HepG2 (cell line): Measurements from ENCODE around the gene FABP6. TPM values are rescaled to one million over a fixed set of nuclear protein-coding genes. Genes with fewer than 3 reads are reported as not detected.

Experiments
- ATAC-seq: fragments of 200-7000 bp; cut with Tn5 transposase; 3 replicates; pipeline ENCODE4 v1.9.1; 2020; ENCODE audit warnings: mild to moderate bottlenecking, moderate library complexity
- BruUV-seq: library from RNA; stranded (reverse); fragments of 400-500 nt; replicated peaks from 2 replicates; lab custom pipeline; 2021; lab: Mats Ljungman, UMichigan
- CTCF ChIA-PET: fragments of 300-600 bp; formaldehyde crosslinking; extraction: SDS; loops from one replicate; lab custom pipeline; 2021; ENCODE audit warnings: low total read pairs, inconsistent platforms, low intra/inter-chr PET ratio; lab: Yijun Ruan, JAX
- POLR2A ChIA-PET: fragments of 350-600 bp; sonication (Branson Sonifier 250); formaldehyde crosslinking; loops from one replicate; lab custom pipeline; 2020; ENCODE audit warnings: antibody characterized with exemption, inconsistent platforms; lab: Yijun Ruan, JAX
- DNase-seq: peaks from one replicate; pipeline ENCODE4 v3.0.0-alpha.2; 2015; ENCODE audit warnings: low spot score
- FAIRE-seq: peaks from 3 replicates; lab custom pipeline; 2011; peaks lifted over from hg19 to GRCh38; lab: Jason Lieb, UNC
- H2AFZ ChIP-seq: one replicate; pipeline ENCODE4 v1.6.1; 2011; ENCODE audit warnings: low read length, inconsistent platforms
- H3K27ac ChIP-seq: fragments of 300-600 bp; 3 replicates; pipeline ENCODE4 v1.8.0; 2011; ENCODE audit warnings: mixed run types, mild to moderate bottlenecking, mixed read lengths, low read length, inconsistent platforms; ENCODE audit not compliant: insufficient read depth; ENCODE audit errors: extremely low read length
- H3K27me3 ChIP-seq, 2 experiments: fragments of 200-600 bp in 1 of 2; 2 replicates in 1 of 2; 3 replicates in 1 of 2; pipeline versions ENCODE4 v1.6.0 to v1.8.0; 2011; ENCODE audit warnings: low read length in 2 of 2, mild to moderate bottlenecking in 2 of 2, moderate library complexity in 2 of 2, inconsistent platforms in 1 of 2; ENCODE audit not compliant: insufficient read depth in 2 of 2, control insufficient read depth in 1 of 2
- H3K36me3 ChIP-seq, 2 experiments: fragments of 200-600 bp in 1 of 2; replicated peaks in 1 of 2; 2 replicates in 1 of 2; 3 replicates in 1 of 2; pipeline versions ENCODE4 v1.5.1 to v1.8.0; 2011; ENCODE audit warnings: low read length in 2 of 2, inconsistent platforms in 1 of 2; ENCODE audit not compliant: insufficient read depth in 2 of 2, control insufficient read depth in 1 of 2
- H3K4me1 ChIP-seq: 2 replicates; pipeline ENCODE4 v1.5.1; 2012; ENCODE audit warnings: low read length, inconsistent platforms; ENCODE audit not compliant: insufficient read depth
- H3K4me2 ChIP-seq: 2 replicates; pipeline ENCODE4 v1.6.0; 2011; ENCODE audit warnings: low read depth, low read length, inconsistent platforms
- H3K4me3 ChIP-seq, 3 experiments: fragments of 200-600 bp in 1 of 3; sonication (generic), shearing (Covaris generic) in 1 of 3; replicated peaks in 1 of 3; 2 replicates each; pipeline ENCODE4 v1.5.1; 2011 to 2016; ENCODE audit warnings: low read length in 3 of 3, inconsistent platforms in 2 of 3, low read depth in 2 of 3, mild to moderate bottlenecking in 2 of 3, control low read depth in 1 of 3, mixed read lengths in 1 of 3; ENCODE audit not compliant: insufficient read depth in 1 of 3
- H3K79me2 ChIP-seq: one replicate; pipeline ENCODE4 v1.6.1; 2011; ENCODE audit warnings: low read length, inconsistent platforms; ENCODE audit not compliant: insufficient read depth
- H3K9ac ChIP-seq: 2 replicates; pipeline ENCODE4 v1.6.0; 2011; ENCODE audit warnings: mild to moderate bottlenecking, low read depth, low read length, inconsistent platforms; ENCODE audit not compliant: insufficient read depth
- H3K9me3 ChIP-seq: 2 replicates; pipeline ENCODE4 v1.5.1; 2012; ENCODE audit warnings: mild to moderate bottlenecking, low read length
- H4K20me1 ChIP-seq: 2 replicates; pipeline ENCODE4 v1.6.0; 2011; ENCODE audit warnings: inconsistent platforms, mild to moderate bottlenecking, low read length, moderate library complexity; ENCODE audit not compliant: insufficient read depth
- GABPA ChIP-seq, 2 experiments: IDR thresholded peaks; 2 replicates each; pipeline ENCODE4 v1.6.1; 2011 to 2016; ENCODE audit warnings: low read depth in 2 of 2, low read length in 1 of 2, missing biosample characterization in 1 of 2, missing genetic modification characterization in 1 of 2
- NFE2L2 ChIP-seq: fragments of 150-350 bp; IDR thresholded peaks from 2 replicates; pipeline ENCODE4 v1.6.1; 2014; ENCODE audit warnings: low read length
- ZNF496 ChIP-seq: sonication (generic); formaldehyde crosslinking; IDR thresholded peaks from 2 replicates; pipeline ENCODE4 v1.8.1; 2023; ENCODE audit warnings: mild to moderate bottlenecking, moderate library complexity, missing genetic modification reagents; ENCODE audit not compliant: insufficient replicate concordance
- ZNF547 ChIP-seq: sonication (generic); formaldehyde crosslinking; IDR thresholded peaks from 2 replicates; pipeline ENCODE4 v1.5.1; 2020; ENCODE audit warnings: mild to moderate bottlenecking, missing genetic modification reagents
- ZNF616 ChIP-seq: sonication (generic); formaldehyde crosslinking; IDR thresholded peaks from 2 replicates; pipeline ENCODE4 v1.5.0; 2020; ENCODE audit warnings: low read depth, mild to moderate bottlenecking, missing genetic modification reagents
- WGBS: methylation state at CpG from one replicate; pipeline ENCODE4 v1.1.6; 2017; ENCODE audit warnings: low lambda C conversion rate; 5-methylcytosine and 5-hydroxymethylcytosine counted together
- in situ Hi-C: cut with HindIII; loops from 2 replicates; pipeline ENCODE4 v1.10.0; 2017; ENCODE audit warnings: low pct_unique_long_range_greater_than_20kb; ENCODE audit not compliant: extremely low pct_ligation_motif_present
- intact Hi-C: fragments of 100-400 bp; cut with micrococcal nuclease; formaldehyde crosslinking; loops from one replicate; pipeline ENCODE4 v1.10.0; 2022; ENCODE audit not compliant: unreplicated experiment
- polyA plus RNA-seq, 8 experiments: library from polyadenylated mRNA; depleted of rRNA in 3 of 8; stranded (reverse) in 7 of 8; unstranded in 1 of 8; fragments of >200 nt; fragmentation: Illumina TruSeq in 4 of 8; extraction: Trizol in 4 of 8; gene quantifications; 2 replicates each; pipeline versions ENCODE4 v1.2.1 to v1.2.3, GENCODE V29; 2011 to 2016; ENCODE audit warnings: low read depth in 4 of 8, missing spikeins in 1 of 8, mixed read lengths in 1 of 8; ENCODE audit not compliant: insufficient read depth in 1 of 8
- total RNA-seq, 5 experiments: library from RNA; depleted of rRNA; stranded (reverse); fragments of >200 nt; fragmentation: Illumina TruSeq; extraction: Trizol; gene quantifications; 2 replicates each; pipeline ENCODE4 v1.2.3, GENCODE V29; 2016; ENCODE audit warnings: low read depth in 1 of 5
- TF ChIP-seq, protein P1 (sequence below): sonication (generic); formaldehyde crosslinking; IDR thresholded peaks from 2 replicates; pipeline ENCODE4 v1.5.1; 2020; ENCODE audit warnings: missing genetic modification reagents, mild to moderate bottlenecking, borderline replicate concordance
- TF ChIP-seq, protein P2 (sequence below), 2 experiments: fragments of 450-650 bp in 1 of 2; sonication (generic) in 1 of 2; formaldehyde crosslinking in 1 of 2; IDR thresholded peaks; 2 replicates each; pipeline versions ENCODE4 v1.6.1 to v1.8.0; 2016 to 2022; ENCODE audit warnings: antibody characterized with exemption in 1 of 2, mild to moderate bottlenecking in 1 of 2, missing genetic modification reagents in 1 of 2
- TF ChIP-seq, protein P3 (sequence below): sonication (generic); formaldehyde crosslinking; IDR thresholded peaks from 2 replicates; pipeline ENCODE4 v1.4.0; 2020; ENCODE audit warnings: mild to moderate bottlenecking, missing genetic modification reagents

Gene FABP6
- total and polyA plus RNA-seq, 2 of the 13 experiments (the other 11 are each of a cell fraction or from before 2014, with no cell fraction given) = 0.13 TPM; not detected in 1

- TF ChIP-seq ZNF616 (CRISPR knock-in tag) (no peak), ZNF496 (CRISPR knock-in tag) (no peak)
- TF ChIP-seq, protein P1, sequence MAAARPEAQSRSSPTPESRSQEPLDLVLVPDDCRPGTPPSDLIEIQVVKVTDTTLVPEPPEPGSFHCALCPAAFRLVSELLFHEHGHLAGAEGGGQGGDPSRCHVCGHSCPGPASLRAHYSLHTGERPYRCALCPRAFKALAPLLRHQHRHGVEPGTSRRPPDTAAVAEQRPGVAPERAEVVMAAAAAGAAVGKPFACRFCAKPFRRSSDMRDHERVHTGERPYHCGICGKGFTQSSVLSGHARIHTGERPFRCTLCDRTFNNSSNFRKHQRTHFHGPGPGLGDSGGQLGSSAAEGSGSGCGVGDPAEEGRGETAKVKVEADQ (CRISPR knock-in tag) = no peak
These were observed 22.2 kb upstream of the FABP6 start (continued) for GRCh38 chr5:160207061-160207460.

GRCh38 chr5:160209917-160210316 lies 19.4 kb upstream of the FABP6 start:
- intact Hi-C loops (no loop called here), in situ Hi-C loops (no loop called here)
- H3K4me1 ChIP-seq = no peaks in the 10 kb centered on the region
- H3K9me3 ChIP-seq = no peaks in the 10 kb centered on the region
- ChIA-PET CTCF (no interaction called here), POLR2A (no interaction called here)
- no peak overlapping the region for H3K4me3 ChIP-seq
- H4K20me1 ChIP-seq = no peaks in the 10 kb centered on the region
- no peaks in the 10 kb centered on the region for H3K36me3 ChIP-seq
- no peak overlapping the region for H3K27ac ChIP-seq
- no peak overlapping the region for H3K9ac ChIP-seq
- WGBS = 68% methylated on average over 2 of the region's 2 CpGs
- FAIRE-seq (no peak), DNase-seq (no peak), ATAC-seq (no peak)
- no TSS peak for BruUV-seq
- TF ChIP-seq ZNF547 (CRISPR knock-in tag) (no peak), GABPA (IDR thresholded peaks at IDR 0.05; ENCODE audit: low read depth, low read length) (no peak), GABPA (CRISPR knock-in tag; IDR thresholded peaks at IDR 0.05; ENCODE audit: low read depth) (no peak), NFE2L2 (no peak)
- TF ChIP-seq, protein P2, sequence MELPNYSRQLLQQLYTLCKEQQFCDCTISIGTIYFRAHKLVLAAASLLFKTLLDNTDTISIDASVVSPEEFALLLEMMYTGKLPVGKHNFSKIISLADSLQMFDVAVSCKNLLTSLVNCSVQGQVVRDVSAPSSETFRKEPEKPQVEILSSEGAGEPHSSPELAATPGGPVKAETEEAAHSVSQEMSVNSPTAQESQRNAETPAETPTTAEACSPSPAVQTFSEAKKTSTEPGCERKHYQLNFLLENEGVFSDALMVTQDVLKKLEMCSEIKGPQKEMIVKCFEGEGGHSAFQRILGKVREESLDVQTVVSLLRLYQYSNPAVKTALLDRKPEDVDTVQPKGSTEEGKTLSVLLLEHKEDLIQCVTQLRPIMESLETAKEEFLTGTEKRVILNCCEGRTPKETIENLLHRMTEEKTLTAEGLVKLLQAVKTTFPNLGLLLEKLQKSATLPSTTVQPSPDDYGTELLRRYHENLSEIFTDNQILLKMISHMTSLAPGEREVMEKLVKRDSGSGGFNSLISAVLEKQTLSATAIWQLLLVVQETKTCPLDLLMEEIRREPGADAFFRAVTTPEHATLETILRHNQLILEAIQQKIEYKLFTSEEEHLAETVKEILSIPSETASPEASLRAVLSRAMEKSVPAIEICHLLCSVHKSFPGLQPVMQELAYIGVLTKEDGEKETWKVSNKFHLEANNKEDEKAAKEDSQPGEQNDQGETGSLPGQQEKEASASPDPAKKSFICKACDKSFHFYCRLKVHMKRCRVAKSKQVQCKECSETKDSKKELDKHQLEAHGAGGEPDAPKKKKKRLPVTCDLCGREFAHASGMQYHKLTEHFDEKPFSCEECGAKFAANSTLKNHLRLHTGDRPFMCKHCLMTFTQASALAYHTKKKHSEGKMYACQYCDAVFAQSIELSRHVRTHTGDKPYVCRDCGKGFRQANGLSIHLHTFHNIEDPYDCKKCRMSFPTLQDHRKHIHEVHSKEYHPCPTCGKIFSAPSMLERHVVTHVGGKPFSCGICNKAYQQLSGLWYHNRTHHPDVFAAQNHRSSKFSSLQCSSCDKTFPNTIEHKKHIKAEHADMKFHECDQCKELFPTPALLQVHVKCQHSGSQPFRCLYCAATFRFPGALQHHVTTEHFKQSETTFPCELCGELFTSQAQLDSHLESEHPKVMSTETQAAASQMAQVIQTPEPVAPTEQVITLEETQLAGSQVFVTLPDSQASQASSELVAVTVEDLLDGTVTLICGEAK (IDR thresholded peaks at IDR 0.05) = no peak
- TF ChIP-seq, protein P2 (CRISPR knock-in tag; IDR thresholded peaks at IDR 0.05) = no peak
- TF ChIP-seq, protein P3, sequence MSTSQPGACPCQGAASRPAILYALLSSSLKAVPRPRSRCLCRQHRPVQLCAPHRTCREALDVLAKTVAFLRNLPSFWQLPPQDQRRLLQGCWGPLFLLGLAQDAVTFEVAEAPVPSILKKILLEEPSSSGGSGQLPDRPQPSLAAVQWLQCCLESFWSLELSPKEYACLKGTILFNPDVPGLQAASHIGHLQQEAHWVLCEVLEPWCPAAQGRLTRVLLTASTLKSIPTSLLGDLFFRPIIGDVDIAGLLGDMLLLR (CRISPR knock-in tag) = no peak
- TF ChIP-seq, all 625 proteins: peak for 0
- Histone ChIP-seq H3K79me2 (no peaks in the 10 kb centered on the region), H2AFZ (no peak overlapping the region), H3K27me3 (no peaks in the 10 kb centered on the region; a peak in 1 of 5 replicates), H3K4me2 (no peak overlapping the region)
